ENCODE measurements around the gene CCNK.
A peak's percentile ranks its signal among the peaks of the same experiment; 100 is the strongest.

Gene CCNK

DNA sequence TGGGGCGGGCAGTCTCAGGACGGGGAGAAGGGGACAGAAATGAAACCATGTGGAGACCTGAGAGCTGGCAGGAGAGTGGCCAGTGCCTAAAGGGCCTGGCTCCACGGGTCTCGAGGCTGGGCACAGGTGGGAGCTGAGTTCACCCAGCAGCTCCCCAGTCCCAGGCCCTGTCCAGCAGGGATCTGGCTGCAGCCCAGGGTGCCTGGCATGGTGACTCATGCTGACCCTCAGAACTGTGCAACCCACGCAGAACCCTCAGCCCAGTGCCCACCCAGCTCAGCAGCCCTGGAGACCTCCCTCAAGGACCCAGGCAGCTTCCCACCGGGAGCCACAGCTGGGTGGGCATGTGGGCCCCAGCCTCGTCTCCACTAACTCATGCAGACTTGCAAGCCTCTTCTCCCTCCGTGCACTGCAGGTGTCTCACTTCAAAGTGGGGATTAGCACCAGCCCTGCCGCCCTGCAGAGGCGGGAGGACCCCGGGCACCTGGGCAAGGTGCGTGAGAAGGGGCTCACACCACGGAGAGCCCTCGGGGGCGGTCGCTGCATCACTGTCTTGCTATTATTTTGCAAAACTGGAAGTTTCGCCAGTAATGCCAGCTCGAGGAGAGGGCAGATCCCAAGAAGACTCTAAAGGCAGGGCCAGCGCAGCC lies 46.3 kb downstream of the CCNK start:
- TF ChIP-seq, protein P1, sequence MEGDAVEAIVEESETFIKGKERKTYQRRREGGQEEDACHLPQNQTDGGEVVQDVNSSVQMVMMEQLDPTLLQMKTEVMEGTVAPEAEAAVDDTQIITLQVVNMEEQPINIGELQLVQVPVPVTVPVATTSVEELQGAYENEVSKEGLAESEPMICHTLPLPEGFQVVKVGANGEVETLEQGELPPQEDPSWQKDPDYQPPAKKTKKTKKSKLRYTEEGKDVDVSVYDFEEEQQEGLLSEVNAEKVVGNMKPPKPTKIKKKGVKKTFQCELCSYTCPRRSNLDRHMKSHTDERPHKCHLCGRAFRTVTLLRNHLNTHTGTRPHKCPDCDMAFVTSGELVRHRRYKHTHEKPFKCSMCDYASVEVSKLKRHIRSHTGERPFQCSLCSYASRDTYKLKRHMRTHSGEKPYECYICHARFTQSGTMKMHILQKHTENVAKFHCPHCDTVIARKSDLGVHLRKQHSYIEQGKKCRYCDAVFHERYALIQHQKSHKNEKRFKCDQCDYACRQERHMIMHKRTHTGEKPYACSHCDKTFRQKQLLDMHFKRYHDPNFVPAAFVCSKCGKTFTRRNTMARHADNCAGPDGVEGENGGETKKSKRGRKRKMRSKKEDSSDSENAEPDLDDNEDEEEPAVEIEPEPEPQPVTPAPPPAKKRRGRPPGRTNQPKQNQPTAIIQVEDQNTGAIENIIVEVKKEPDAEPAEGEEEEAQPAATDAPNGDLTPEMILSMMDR (conservative IDR thresholded peaks at IDR 0.05; ENCODE audit: low read length) = no peak
- TF ChIP-seq EZH2phosphoT487 (IDR thresholded peaks at IDR 0.05; ENCODE audit: borderline replicate concordance) = no peak
- no peaks in the 10 kb centered on the region for H3K9me3 ChIP-seq (ENCODE audit: insufficient read depth, low read depth, low read length)
- H3K79me2 ChIP-seq (ENCODE audit: insufficient read depth, low read length) = no peaks in the 10 kb centered on the region
- no peak overlapping the region for H2AFZ ChIP-seq (ENCODE audit: low read length)
- H3K27me3 ChIP-seq (ENCODE audit: insufficient read depth, low read length, poor library complexity, severe bottlenecking) = no peaks in the 10 kb centered on the region
- H3K4me1 ChIP-seq (ENCODE audit: insufficient read depth, low read length, poor library complexity, severe bottlenecking) = no peaks in the 10 kb centered on the region
- no peaks in the 10 kb centered on the region for H3K36me3 ChIP-seq (ENCODE audit: insufficient read depth, low read length)
- no peak overlapping the region for H3K4me3 ChIP-seq (ENCODE audit: low read length, poor library complexity, severe bottlenecking)
- no peaks in the 10 kb centered on the region for H3K9me2 ChIP-seq (replicated peaks; ENCODE audit: low read depth, low read length)
- H3K4me2 ChIP-seq (ENCODE audit: low read depth, low read length, poor library complexity, severe bottlenecking) = no peak overlapping the region
- no peak overlapping the region for H3K9ac ChIP-seq (ENCODE audit: low read depth, low read length, poor library complexity, severe bottlenecking)
- no peaks in the 10 kb centered on the region for H4K20me1 ChIP-seq (ENCODE audit: insufficient read depth, low read length, poor library complexity, severe bottlenecking)
- H3F3A ChIP-seq (ENCODE audit: low read depth) = no peaks in the 10 kb centered on the region

DNA sequence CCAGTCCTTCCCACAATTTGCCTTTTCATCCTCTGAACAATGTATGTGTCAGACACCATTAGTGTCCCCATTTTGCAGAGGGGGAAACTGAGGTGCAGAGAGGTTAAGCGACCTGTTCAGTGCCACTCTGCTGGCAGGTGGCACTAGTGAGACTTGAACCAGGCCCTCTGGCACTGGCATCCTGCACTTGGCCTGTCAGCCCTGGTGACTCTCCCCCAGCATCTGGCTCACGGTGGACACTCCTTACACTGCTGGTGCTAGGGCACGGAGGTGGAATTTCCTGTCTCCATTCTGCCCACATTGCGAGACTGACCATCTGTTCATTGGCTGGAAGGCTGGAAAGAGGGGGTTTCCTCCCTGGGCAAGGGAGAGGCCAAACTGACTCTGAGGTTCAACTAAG lies 48.7 kb downstream of the CCNK start:
- H4K20me1 ChIP-seq (ENCODE audit: insufficient read depth, low read length, poor library complexity, severe bottlenecking) = no peaks in the 10 kb centered on the region
- H3K4me2 ChIP-seq (ENCODE audit: low read depth, low read length, poor library complexity, severe bottlenecking) = no peak overlapping the region
- H3K9me3 ChIP-seq (ENCODE audit: insufficient read depth, low read depth, low read length) = no peaks in the 10 kb centered on the region
- no peaks in the 10 kb centered on the region for H3K36me3 ChIP-seq (ENCODE audit: insufficient read depth, low read length)
- no peak overlapping the region for H3K4me3 ChIP-seq (ENCODE audit: low read length, poor library complexity, severe bottlenecking)
- no peak overlapping the region for H3K9ac ChIP-seq (ENCODE audit: low read depth, low read length, poor library complexity, severe bottlenecking)
- H3K27me3 ChIP-seq (ENCODE audit: insufficient read depth, low read length, poor library complexity, severe bottlenecking) = no peaks in the 10 kb centered on the region
- no peak overlapping the region for H2AFZ ChIP-seq (ENCODE audit: low read length)
- no peaks in the 10 kb centered on the region for H3K79me2 ChIP-seq (ENCODE audit: insufficient read depth, low read length)
- no peaks in the 10 kb centered on the region for H3F3A ChIP-seq (ENCODE audit: low read depth)
- no peaks in the 10 kb centered on the region for H3K4me1 ChIP-seq (ENCODE audit: insufficient read depth, low read length, poor library complexity, severe bottlenecking)
- no peaks in the 10 kb centered on the region for H3K9me2 ChIP-seq (replicated peaks; ENCODE audit: low read depth, low read length)
- no peak for TF ChIP-seq EZH2phosphoT487 (IDR thresholded peaks at IDR 0.05; ENCODE audit: borderline replicate concordance)
- TF ChIP-seq, protein P1 (conservative IDR thresholded peaks at IDR 0.05; ENCODE audit: low read length) = peak; percentile 26

DNA sequence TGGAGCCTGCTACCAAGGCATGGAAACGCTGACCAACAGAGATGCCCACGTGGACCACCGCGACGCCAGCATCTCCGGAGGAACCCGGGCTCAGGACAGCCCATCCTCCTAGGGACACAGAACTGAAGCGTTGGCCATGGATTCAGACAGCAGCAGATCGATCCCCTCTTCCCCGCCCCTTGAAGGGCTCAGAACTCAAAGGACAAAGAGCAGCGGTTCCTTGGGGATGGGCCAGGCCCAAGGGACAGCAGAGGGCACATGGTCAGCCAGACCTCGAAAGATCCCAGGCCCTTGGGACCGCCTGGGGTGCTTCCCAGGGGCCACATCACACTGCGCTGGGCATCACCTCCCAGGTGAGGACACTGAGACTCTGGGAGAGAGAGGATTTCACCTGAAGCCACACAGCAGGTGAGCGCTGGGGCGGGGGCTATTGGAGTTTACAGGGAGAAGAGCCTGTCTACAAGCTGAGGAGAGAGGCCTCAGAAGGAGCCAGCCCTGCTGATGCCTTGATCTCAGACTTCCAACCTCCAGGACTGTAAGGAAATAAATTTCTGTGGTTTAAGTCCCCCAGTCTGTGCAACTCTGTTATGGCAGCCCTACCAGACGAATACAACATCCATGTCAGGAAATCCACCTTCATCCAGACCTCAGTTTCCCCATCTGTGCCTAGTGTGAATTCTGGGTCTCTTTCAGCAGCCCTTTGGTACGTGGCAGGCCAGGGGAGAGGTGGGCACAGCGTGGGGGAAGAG lies 49.4 kb downstream of the CCNK start:
- H3K9ac ChIP-seq (ENCODE audit: low read depth, low read length, poor library complexity, severe bottlenecking) = no peak overlapping the region
- H3K4me2 ChIP-seq (ENCODE audit: low read depth, low read length, poor library complexity, severe bottlenecking) = no peak overlapping the region
- no peak overlapping the region for H3K4me3 ChIP-seq (ENCODE audit: low read length, poor library complexity, severe bottlenecking)
- H3K79me2 ChIP-seq (ENCODE audit: insufficient read depth, low read length) = no peaks in the 10 kb centered on the region
- TF ChIP-seq EZH2phosphoT487 (IDR thresholded peaks at IDR 0.05; ENCODE audit: borderline replicate concordance) = no peak
- TF ChIP-seq, protein P1 (conservative IDR thresholded peaks at IDR 0.05; ENCODE audit: low read length) = no peak
- no peaks in the 10 kb centered on the region for H3K9me2 ChIP-seq (replicated peaks; ENCODE audit: low read depth, low read length)
- no peaks in the 10 kb centered on the region for H3K4me1 ChIP-seq (ENCODE audit: insufficient read depth, low read length, poor library complexity, severe bottlenecking)
- H3F3A ChIP-seq (ENCODE audit: low read depth) = no peaks in the 10 kb centered on the region
- H3K36me3 ChIP-seq (ENCODE audit: insufficient read depth, low read length) = no peaks in the 10 kb centered on the region
- no peak overlapping the region for H2AFZ ChIP-seq (ENCODE audit: low read length)
- H3K9me3 ChIP-seq (ENCODE audit: insufficient read depth, low read depth, low read length) = no peaks in the 10 kb centered on the region
- H4K20me1 ChIP-seq (ENCODE audit: insufficient read depth, low read length, poor library complexity, severe bottlenecking) = no peaks in the 10 kb centered on the region
- H3K27me3 ChIP-seq (ENCODE audit: insufficient read depth, low read length, poor library complexity, severe bottlenecking) = no peaks in the 10 kb centered on the region

All from Loucy (cell line).